OCI-LY7 (cell line): ENCODE measurements around the gene KAT6B. TPM values are rescaled to one million over a fixed set of nuclear protein-coding genes. Genes with fewer than 3 reads are reported as not detected.

Source experiments
- BruUV-seq: library from RNA; stranded (reverse); fragments of 400-500 nt; replicated peaks from 2 replicates; lab custom pipeline; 2021; lab: Mats Ljungman, UMichigan
- CTCF ChIA-PET: fragments of 300-600 bp; sonication (Branson Sonifier 250); formaldehyde crosslinking; loops from one replicate; lab custom pipeline; 2022; ENCODE audit warnings: antibody characterized with exemption; ENCODE audit not compliant: unreplicated experiment; lab: Charles Lee
- POLR2A ChIA-PET: fragments of 300-600 bp; sonication (Branson Sonifier 250); formaldehyde crosslinking; loops from one replicate; lab custom pipeline; 2022; ENCODE audit warnings: antibody characterized with exemption; lab: Charles Lee
- DNase-seq: peaks from one replicate; pipeline ENCODE4 v3.0.0-alpha.2; 2015; ENCODE audit warnings: low spot score
- H2AFZ ChIP-seq: fragments of 200-600 bp; sonication (generic), shearing (Covaris generic); 2 replicates; pipeline ENCODE4 v1.6.1; 2014; ENCODE audit warnings: mild to moderate bottlenecking, antibody characterized with exemption, low read length, moderate library complexity
- H3K27ac ChIP-seq: fragments of 200-600 bp; sonication (generic); 2 replicates; pipeline ENCODE4 v1.5.1; 2014; ENCODE audit warnings: mixed run types, low read depth, mild to moderate bottlenecking, moderate library complexity, low read length, inconsistent platforms; ENCODE audit not compliant: poor library complexity, severe bottlenecking
- H3K36me3 ChIP-seq: fragments of 200-600 bp; sonication (generic); 2 replicates; pipeline ENCODE4 v1.6.1; 2014; ENCODE audit warnings: mild to moderate bottlenecking, antibody characterized with exemption, low read length, moderate library complexity, mixed read lengths; ENCODE audit not compliant: insufficient read depth
- H3K4me1 ChIP-seq: fragments of 200-600 bp; sonication (generic); 2 replicates; pipeline ENCODE4 v1.5.1; 2014; ENCODE audit warnings: mild to moderate bottlenecking, low read length; ENCODE audit not compliant: insufficient read depth, poor library complexity, severe bottlenecking
- H3K4me2 ChIP-seq: fragments of 200-600 bp; sonication (generic); 2 replicates; pipeline ENCODE4 v1.6.1; 2014; ENCODE audit warnings: mild to moderate bottlenecking, low read length
- H3K4me3 ChIP-seq: fragments of 200-600 bp; sonication (generic); 2 replicates; pipeline ENCODE4 v1.5.1; 2014; ENCODE audit warnings: mild to moderate bottlenecking, low read depth, low read length; ENCODE audit not compliant: poor library complexity, severe bottlenecking
- H3K79me2 ChIP-seq: fragments of 200-600 bp; sonication (generic); 2 replicates; pipeline ENCODE4 v1.6.1; 2016; ENCODE audit warnings: low read depth, mild to moderate bottlenecking, low read length, moderate library complexity, mixed read lengths; ENCODE audit not compliant: insufficient read depth
- H3K9me2 ChIP-seq: fragments of 200-600 bp; sonication (generic); 2 replicates; pipeline ENCODE4 v1.6.1; 2016; ENCODE audit warnings: mild to moderate bottlenecking, low read length, mixed read lengths; ENCODE audit not compliant: insufficient read depth
- H3K9me3 ChIP-seq: fragments of 200-600 bp; sonication (generic); 2 replicates; pipeline ENCODE4 v1.6.1; 2014; ENCODE audit warnings: mild to moderate bottlenecking, mixed run types, low read length, mixed read lengths
- H4K20me1 ChIP-seq: fragments of 200-600 bp; sonication (generic); 2 replicates; pipeline ENCODE4 v1.6.1; 2014; ENCODE audit warnings: mild to moderate bottlenecking, antibody characterized with exemption, low read length, moderate library complexity, mixed read lengths; ENCODE audit not compliant: insufficient read depth
- EZH2phosphoT487 ChIP-seq: fragments of 200-600 bp; sonication (generic); IDR thresholded peaks from 2 replicates; pipeline ENCODE4 v1.6.1; 2018; ENCODE audit warnings: low read depth, borderline replicate concordance, mild to moderate bottlenecking, mixed run types, antibody characterized with exemption, low read length, moderate library complexity, mixed read lengths
- intact Hi-C: fragments of 100-400 bp; cut with micrococcal nuclease; formaldehyde crosslinking; loops from one replicate; pipeline ENCODE4 v1.10.0; 2022; ENCODE audit not compliant: unreplicated experiment
- total RNA-seq, 2 experiments: library from RNA; depleted of rRNA in 1 of 2; stranded (reverse); fragments of >200 nt in 1 of 2; shearing (Covaris generic) in 1 of 2; gene quantifications; 2 replicates each; pipeline ENCODE4 v1.2.3, GENCODE V29; 2014 to 2022
- TF ChIP-seq, protein P1 (sequence below): fragments of 200-600 bp; sonication (generic); conservative IDR thresholded peaks from 2 replicates; pipeline ENCODE4 v1.5.1; 2014; ENCODE audit warnings: mild to moderate bottlenecking, antibody characterized with exemption, low read length, moderate library complexity, mixed read lengths

Gene KAT6B
- total RNA-seq, 2 experiments from 2014 or later, result 20.8 to 40.8 TPM

DNA sequence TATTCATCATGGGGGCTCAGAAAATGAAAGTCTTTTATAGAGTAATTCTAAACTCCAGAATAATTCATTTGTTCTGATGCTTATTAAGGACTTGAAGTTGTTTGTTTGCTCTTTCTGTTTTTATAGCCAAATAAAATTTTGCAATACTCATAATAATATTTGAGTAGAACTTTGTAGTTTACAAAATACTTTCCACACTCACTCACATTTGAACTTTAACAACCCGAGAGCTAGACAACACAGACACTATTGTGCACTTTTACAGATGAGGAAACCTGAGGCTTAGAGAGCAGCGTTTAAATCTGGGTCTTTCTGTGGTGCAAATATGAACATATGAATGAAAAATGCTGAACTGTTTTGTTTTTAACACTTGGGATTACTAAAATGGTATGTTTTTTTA lies 126.8 kb downstream of the KAT6B start:
- intact Hi-C loops, result no loop called here
- POLR2A ChIA-PET, result interaction anchor here (0.9 kb wide), 1 partner anchor 739 kb away, joined by 3 read pairs; no protein-coding TSS in a partner anchor

DNA sequence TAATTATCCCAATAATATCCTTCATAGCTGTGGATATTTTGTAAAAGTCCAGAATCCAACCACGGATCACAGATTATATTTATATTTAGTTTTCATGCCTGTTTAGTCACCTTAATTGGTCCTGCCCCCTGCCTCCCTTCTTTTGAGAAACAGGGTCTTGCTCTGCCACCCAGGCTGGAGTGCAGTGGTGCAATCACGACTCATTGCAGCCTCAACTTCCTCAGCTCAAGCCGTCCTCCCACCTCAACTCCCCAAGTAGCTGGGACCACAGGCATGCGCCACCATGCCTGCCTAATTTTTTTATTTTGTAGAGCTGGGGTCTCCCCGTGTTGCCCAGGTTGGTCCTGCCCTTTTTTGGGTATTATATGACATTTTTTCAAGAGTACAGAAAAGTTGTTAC lies 129.4 kb downstream of the KAT6B start:
- Histone ChIP-seq H4K20me1 (no peaks in the 10 kb centered on the region), H3K4me1 (no peaks in the 10 kb centered on the region), H3K79me2 (no peaks in the 10 kb centered on the region), H3K27ac (no peak overlapping the region), H3K9me3 (no peaks in the 10 kb centered on the region), H3K4me2 (no peak overlapping the region), H2AFZ (no peak overlapping the region), H3K9me2 (no peaks in the 10 kb centered on the region), H3K36me3 (no peaks in the 10 kb centered on the region), H3K4me3 (no peak overlapping the region)
- no peak for TF ChIP-seq EZH2phosphoT487
- TF ChIP-seq, protein P1, sequence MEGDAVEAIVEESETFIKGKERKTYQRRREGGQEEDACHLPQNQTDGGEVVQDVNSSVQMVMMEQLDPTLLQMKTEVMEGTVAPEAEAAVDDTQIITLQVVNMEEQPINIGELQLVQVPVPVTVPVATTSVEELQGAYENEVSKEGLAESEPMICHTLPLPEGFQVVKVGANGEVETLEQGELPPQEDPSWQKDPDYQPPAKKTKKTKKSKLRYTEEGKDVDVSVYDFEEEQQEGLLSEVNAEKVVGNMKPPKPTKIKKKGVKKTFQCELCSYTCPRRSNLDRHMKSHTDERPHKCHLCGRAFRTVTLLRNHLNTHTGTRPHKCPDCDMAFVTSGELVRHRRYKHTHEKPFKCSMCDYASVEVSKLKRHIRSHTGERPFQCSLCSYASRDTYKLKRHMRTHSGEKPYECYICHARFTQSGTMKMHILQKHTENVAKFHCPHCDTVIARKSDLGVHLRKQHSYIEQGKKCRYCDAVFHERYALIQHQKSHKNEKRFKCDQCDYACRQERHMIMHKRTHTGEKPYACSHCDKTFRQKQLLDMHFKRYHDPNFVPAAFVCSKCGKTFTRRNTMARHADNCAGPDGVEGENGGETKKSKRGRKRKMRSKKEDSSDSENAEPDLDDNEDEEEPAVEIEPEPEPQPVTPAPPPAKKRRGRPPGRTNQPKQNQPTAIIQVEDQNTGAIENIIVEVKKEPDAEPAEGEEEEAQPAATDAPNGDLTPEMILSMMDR, result no peak
- no peak for DNase-seq
- CTCF ChIA-PET, result no interaction called here
- intact Hi-C loops, result no loop called here
- POLR2A ChIA-PET, result no interaction called here
- BruUV-seq, result no TSS peak

More for the DNA sequence above, 126.8 kb downstream of the KAT6B start:
- Histone ChIP-seq H3K9me2 (no peaks in the 10 kb centered on the region), H2AFZ (no peak overlapping the region), H3K9me3 (no peaks in the 10 kb centered on the region), H3K4me2 (no peak overlapping the region), H3K27ac (no peak overlapping the region), H3K79me2 (no peaks in the 10 kb centered on the region), H3K36me3 (no peaks in the 10 kb centered on the region), H3K4me1 (no peaks in the 10 kb centered on the region), H3K4me3 (no peak overlapping the region), H4K20me1 (0 out of 2 replicates have a peak, but pooled peaks cover 6% of the 10 kb centered on the region)
- DNase-seq, result no peak
- no peak for TF ChIP-seq EZH2phosphoT487
- TF ChIP-seq, protein P1, result no peak
- BruUV-seq, result no TSS peak
- CTCF ChIA-PET, result no interaction called here

DNA sequence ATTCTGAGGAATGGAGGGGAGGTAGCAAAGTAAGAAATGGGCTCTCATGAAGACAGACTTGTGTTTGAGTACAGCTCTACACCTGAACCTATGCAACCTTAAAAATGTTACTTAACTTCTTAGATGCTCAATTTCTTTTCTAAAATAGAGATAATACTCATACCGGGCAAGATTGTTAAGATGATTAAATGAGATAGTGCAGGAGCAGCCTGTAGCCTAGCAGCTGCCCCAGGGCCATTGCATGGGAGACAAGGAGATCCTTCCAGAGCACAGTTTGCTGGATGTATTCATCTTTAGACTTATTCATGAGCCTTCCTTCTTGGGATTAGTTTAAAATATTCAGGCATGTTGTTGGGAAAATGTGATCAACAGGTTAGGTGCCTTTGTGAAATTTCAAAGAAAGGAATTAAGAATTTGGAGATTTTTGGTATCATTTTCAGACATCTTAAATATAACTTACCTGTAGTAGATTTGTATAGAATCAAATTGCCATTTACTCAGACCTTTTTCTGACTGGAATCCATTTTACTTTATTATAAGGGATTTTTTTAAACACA lies 130.2 kb downstream of the KAT6B start:
- CTCF ChIA-PET, result no interaction called here
- no peaks in the 10 kb centered on the region for H3K79me2 ChIP-seq

More for the DNA sequence above, 130.2 kb downstream of the KAT6B start:
- H3K4me1 ChIP-seq, result no peaks in the 10 kb centered on the region
- H2AFZ ChIP-seq, result no peak overlapping the region
- no peak overlapping the region for H3K4me2 ChIP-seq
- no peak for TF ChIP-seq EZH2phosphoT487
- TF ChIP-seq, protein P1, result no peak
- no peak for DNase-seq
- no peak overlapping the region for H3K27ac ChIP-seq
- H3K36me3 ChIP-seq, result no peaks in the 10 kb centered on the region
- BruUV-seq, result no TSS peak
- intact Hi-C loops, result no loop called here
- H3K9me3 ChIP-seq, result no peaks in the 10 kb centered on the region
- no peaks in the 10 kb centered on the region for H3K9me2 ChIP-seq
- H4K20me1 ChIP-seq, result no peaks in the 10 kb centered on the region
- POLR2A ChIA-PET, result interaction anchor here (1.4 kb wide), 1 partner anchor 14 kb away, joined by 3 read pairs; no protein-coding TSS in a partner anchor
- no peak overlapping the region for H3K4me3 ChIP-seq
